ENCODE results near the gene TENT4B. TPM values are rescaled to one million over a fixed set of nuclear protein-coding genes. Genes with fewer than 3 reads are reported as not detected.
A peak's percentile ranks its signal among the peaks of the same experiment; 100 is the strongest.

TENT4B gene
- total RNA-seq, 4 donors from 2014 or later = 10.7 to 15.6 (median 13.2) TPM

DNA sequence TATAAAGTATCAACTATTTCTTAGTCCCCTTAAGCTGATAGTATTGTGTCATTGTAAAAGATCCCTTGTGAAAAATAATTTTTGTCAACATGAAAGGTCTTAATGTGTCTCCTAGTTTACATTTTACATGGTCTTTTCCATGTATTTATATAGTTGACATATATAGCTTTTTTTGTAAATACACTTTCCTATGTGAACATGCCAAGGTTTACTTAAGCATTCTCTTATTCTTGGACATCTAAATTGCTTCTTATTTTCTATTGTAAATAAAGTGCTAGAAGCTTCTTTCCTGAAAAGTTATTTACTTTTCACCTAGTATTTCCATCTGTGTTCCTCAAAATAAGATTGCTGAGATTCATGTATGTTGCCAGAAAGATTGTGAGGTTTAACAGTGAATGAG lies 29.3 kb downstream of the TENT4B start:
- TF ChIP-seq, protein P1, sequence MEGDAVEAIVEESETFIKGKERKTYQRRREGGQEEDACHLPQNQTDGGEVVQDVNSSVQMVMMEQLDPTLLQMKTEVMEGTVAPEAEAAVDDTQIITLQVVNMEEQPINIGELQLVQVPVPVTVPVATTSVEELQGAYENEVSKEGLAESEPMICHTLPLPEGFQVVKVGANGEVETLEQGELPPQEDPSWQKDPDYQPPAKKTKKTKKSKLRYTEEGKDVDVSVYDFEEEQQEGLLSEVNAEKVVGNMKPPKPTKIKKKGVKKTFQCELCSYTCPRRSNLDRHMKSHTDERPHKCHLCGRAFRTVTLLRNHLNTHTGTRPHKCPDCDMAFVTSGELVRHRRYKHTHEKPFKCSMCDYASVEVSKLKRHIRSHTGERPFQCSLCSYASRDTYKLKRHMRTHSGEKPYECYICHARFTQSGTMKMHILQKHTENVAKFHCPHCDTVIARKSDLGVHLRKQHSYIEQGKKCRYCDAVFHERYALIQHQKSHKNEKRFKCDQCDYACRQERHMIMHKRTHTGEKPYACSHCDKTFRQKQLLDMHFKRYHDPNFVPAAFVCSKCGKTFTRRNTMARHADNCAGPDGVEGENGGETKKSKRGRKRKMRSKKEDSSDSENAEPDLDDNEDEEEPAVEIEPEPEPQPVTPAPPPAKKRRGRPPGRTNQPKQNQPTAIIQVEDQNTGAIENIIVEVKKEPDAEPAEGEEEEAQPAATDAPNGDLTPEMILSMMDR (IDR thresholded peaks at IDR 0.05) = no peak
- no peak for ATAC-seq (ENCODE audit: low FRiP score)
- no peak for DNase-seq (ENCODE audit: low spot score)

DNA sequence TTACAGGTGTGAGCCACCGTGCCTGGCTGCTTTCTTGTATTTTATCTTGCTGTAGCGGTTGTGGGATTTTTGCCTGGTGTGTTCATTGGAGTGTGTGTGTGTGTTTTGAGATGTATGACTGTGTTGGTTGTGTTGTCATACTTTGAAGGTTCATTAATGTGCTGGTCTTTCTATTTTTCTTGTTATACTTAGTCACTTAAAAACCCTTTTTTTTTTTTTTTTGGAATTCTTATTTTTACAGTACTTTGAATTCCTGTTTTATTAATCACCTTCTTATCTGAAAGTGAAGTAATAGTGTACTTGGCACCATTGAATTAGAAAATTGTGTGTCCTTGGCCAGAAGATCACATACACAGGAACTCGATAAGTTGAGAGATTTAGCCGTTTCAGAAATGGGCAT lies 30.2 kb downstream of the TENT4B start:
- TF ChIP-seq, protein P1 (IDR thresholded peaks at IDR 0.05) = no peak
- DNase-seq (ENCODE audit: low spot score) = no peak
- ATAC-seq (ENCODE audit: low FRiP score) = peak; percentile 89

- DNase-seq (ENCODE audit: low spot score) (no peak), ATAC-seq (ENCODE audit: low FRiP score) (no peak)
- TF ChIP-seq, protein P1 (IDR thresholded peaks at IDR 0.05) = no peak
Measured at GRCh38 chr16:50185005-50185505, 31.9 kb downstream of the TENT4B start.

- TF ChIP-seq, protein P1 (IDR thresholded peaks at IDR 0.05) = no peak
- DNase-seq (ENCODE audit: low spot score) (no peak), ATAC-seq (ENCODE audit: low FRiP score) (no peak)
Measured at GRCh38 chr16:50188619-50189136, 35.6 kb downstream of the TENT4B start.

- ATAC-seq (ENCODE audit: low FRiP score) (no peak), DNase-seq (ENCODE audit: low spot score) (no peak)
- TF ChIP-seq, protein P1 (IDR thresholded peaks at IDR 0.05) = no peak
Measured at GRCh38 chr16:50190292-50190691, 37.2 kb downstream of the TENT4B start.

DNA sequence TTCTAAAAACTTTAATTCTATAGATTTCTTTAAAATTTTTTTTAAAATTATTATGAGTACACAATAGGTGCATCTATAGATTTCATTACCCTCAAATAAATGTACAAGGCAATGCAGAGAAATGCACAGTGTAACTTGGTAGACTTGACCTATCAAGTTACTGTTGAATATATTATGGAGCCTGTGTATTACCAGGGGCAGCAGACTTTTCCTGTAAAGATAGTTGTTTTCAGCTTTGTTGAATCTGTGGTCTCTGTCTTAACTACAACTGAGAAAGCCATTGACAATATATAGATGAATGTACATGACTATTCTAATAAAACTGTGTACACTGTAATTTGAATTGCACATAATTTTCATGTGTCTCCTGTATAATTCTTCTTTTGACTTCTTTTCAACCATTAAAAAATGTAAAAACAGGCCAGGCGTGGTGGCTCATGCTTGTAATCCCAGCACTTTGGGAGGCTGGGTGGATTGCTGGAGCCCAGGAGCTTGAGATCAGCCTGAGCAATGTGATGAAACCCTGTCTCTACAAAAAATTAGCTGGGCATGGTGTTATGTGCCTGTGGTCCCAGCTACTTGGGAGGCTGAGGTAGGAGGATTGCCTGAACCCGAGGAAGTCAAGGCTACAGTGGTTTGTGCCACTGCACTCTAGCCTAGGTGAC lies 39.4 kb downstream of the TENT4B start:
- DNase-seq (ENCODE audit: low spot score) = no peak
- no peak for ATAC-seq (ENCODE audit: low FRiP score)
- TF ChIP-seq, protein P1 (IDR thresholded peaks at IDR 0.05) = no peak

GRCh38 chr16:50193594-50193993 lies 40.5 kb downstream of the TENT4B start:
- TF ChIP-seq, protein P1 (IDR thresholded peaks at IDR 0.05) = no peak
- no peak for ATAC-seq (ENCODE audit: low FRiP score)

More at GRCh38 chr16:50193594-50193993, 40.5 kb downstream of the TENT4B start:
- DNase-seq (ENCODE audit: low spot score) = no peak

Data from omental fat pad (tissue), 4 donors.